ENCODE results near the gene ACER1.

The ACER1 gene

GRCh38 chr19:6260912-6261650 lies 72.3 kb downstream of the ACER1 start:
- Mint-ChIP-seq H3K27ac (no peak overlapping the region), H3K36me3 (peaks cover 54 to 73% of the 10 kb centered on the region in 2 donors), H3K4me1 (peaks cover 21 to 23% of the 10 kb centered on the region in 2 donors), H3K9me3 (no peaks in the 10 kb centered on the region), H3K27me3 (no peaks in the 10 kb centered on the region), H3K4me3 (no peak overlapping the region)
- peak; percentile 36 to 49 for ATAC-seq (replicated peaks)
- DNase-seq = no peak

GRCh38 chr19:6260376-6260775 lies 73.0 kb downstream of the ACER1 start:
- Mint-ChIP-seq H3K4me3 (no peak overlapping the region), H3K27me3 (no peaks in the 10 kb centered on the region), H3K4me1 (peaks cover 21 to 23% of the 10 kb centered on the region in 2 donors), H3K27ac (no peak overlapping the region), H3K36me3 (peaks cover 56 to 74% of the 10 kb centered on the region in 2 donors), H3K9me3 (no peaks in the 10 kb centered on the region)
- DNase-seq (no peak), ATAC-seq (replicated peaks) (no peak)

- DNase-seq (no peak), ATAC-seq (replicated peaks) (no peak)
- Mint-ChIP-seq H3K4me1 (peaks cover 25 to 30% of the 10 kb centered on the region in 2 donors), H3K9me3 (no peaks in the 10 kb centered on the region), H3K4me3 (no peak overlapping the region), H3K27me3 (no peaks in the 10 kb centered on the region), H3K27ac (no peak overlapping the region), H3K36me3 (peaks cover 57 to 73% of the 10 kb centered on the region in 2 donors)
Observed at GRCh38 chr19:6259312-6259861, 74.0 kb downstream of the ACER1 start.

- Mint-ChIP-seq H3K4me3 (no peak overlapping the region), H3K4me1 (peaks cover 29 to 34% of the 10 kb centered on the region in 2 donors), H3K9me3 (no peaks in the 10 kb centered on the region), H3K27me3 (no peaks in the 10 kb centered on the region), H3K36me3 (peaks cover 59 to 74% of the 10 kb centered on the region in 2 donors), H3K27ac (no peak overlapping the region)
- no peak for DNase-seq
- ATAC-seq (replicated peaks) = no peak
Observed at GRCh38 chr19:6258812-6259311, 74.5 kb downstream of the ACER1 start.
